Measurements from ENCODE around the gene BLVRA. TPM values are rescaled to one million over a fixed set of nuclear protein-coding genes. Genes with fewer than 3 reads are reported as not detected.
"Not testable (repeated sequence)": the region's sequence is repeated elsewhere in the genome, so short reads cannot be mapped to it uniquely, and the experiment has no call there.

The BLVRA gene
- total RNA-seq, 4 donors from 2014 or later = 84.8 to 102 (median 92.8) TPM

DNA sequence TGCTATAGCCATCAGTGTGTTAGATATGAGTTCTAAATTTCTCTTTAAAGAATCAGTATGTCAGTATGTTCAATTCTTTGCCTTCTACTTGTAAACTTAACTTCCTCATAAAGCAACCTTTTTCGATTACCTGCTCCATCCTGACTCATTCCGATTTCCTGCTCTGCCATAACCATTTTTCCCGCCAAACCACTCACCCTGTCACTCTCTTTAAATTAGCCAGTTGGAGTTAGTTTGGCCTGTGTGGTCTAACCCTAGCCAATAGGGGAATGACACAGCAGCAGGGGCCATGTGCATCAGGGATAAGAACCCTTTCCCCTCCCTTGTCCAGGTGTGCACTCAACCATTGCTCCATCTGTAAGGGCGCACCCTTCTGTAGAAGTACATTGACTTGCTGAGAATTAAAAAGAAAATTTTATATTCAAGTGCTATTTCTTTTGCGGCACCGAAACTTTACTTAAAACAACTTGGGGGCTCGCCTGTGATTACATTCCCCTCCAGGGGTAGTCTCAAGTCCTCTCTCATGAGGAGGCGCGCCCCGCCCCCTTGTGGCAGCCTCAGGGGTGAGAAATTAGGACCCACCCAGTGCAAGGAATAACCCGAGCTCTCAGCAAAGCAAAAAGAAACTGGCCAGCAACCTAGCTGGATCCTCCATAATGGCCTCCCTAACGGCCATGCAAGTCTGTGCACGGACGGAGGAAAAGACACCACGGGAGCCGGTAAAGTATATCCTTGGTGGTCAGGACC is 51.9 kb downstream of the BLVRA start:
- WGBS = 81% methylated on average over 16 of the region's 16 CpGs
- TF ChIP-seq, protein P1, sequence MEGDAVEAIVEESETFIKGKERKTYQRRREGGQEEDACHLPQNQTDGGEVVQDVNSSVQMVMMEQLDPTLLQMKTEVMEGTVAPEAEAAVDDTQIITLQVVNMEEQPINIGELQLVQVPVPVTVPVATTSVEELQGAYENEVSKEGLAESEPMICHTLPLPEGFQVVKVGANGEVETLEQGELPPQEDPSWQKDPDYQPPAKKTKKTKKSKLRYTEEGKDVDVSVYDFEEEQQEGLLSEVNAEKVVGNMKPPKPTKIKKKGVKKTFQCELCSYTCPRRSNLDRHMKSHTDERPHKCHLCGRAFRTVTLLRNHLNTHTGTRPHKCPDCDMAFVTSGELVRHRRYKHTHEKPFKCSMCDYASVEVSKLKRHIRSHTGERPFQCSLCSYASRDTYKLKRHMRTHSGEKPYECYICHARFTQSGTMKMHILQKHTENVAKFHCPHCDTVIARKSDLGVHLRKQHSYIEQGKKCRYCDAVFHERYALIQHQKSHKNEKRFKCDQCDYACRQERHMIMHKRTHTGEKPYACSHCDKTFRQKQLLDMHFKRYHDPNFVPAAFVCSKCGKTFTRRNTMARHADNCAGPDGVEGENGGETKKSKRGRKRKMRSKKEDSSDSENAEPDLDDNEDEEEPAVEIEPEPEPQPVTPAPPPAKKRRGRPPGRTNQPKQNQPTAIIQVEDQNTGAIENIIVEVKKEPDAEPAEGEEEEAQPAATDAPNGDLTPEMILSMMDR (IDR thresholded peaks at IDR 0.05) = peak; percentile 47 to 52 (median 47)
- H3K9me3 ChIP-seq; intact Hi-C loops (cut with DNase I); H3K4me3 ChIP-seq; H3K4me1 ChIP-seq; H3K27ac ChIP-seq (replicated peaks in 1 of 4): not testable (repeated sequence)
- peak; percentile 53 for DNase-seq (ENCODE audit: extremely low spot score)
- peaks cover 0 to 26% (median 0%) of the 10 kb centered on the region in 4 donors for H3K27me3 ChIP-seq
- peaks cover 11 to 39% (median 32%) of the 10 kb centered on the region in 4 donors for H3K36me3 ChIP-seq

DNA sequence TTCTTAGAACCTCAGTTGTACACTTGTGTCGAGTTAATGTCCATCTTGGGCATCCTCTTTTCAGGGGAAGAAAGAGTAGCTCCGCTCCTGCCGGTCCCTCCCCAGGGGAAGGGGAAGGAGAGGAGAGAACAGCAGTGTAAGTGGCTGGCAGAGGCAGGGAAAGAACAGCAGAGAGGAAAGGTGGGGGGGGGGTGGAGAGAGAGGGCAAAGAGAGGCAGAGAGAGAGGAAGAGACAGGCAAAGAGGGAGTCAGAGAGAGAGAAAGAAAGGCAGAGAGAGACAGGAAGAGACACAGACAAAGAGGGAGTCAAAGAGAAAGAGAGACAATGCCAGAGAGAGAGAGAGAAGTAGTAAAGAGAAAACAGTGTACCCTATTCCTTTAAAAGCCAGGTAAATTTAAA is 56.9 kb downstream of the BLVRA start:
- DNase-seq (ENCODE audit: extremely low spot score) = no peak
- Histone ChIP-seq H3K4me1 (no peaks in the 10 kb centered on the region), H3K9me3 (no peaks in the 10 kb centered on the region), H3K4me3 (no peak overlapping the region), H3K36me3 (no peaks in the 10 kb centered on the region), H3K27ac (replicated peaks in 1 of 4) (no peak overlapping the region), H3K27me3 (peaks cover 0 to 31% (median 0%) of the 10 kb centered on the region in 4 donors)
- intact Hi-C loops (cut with DNase I) = no loop called here
- TF ChIP-seq EP300 (IDR thresholded peaks at IDR 0.05) = no peak
- TF ChIP-seq POLR2A (IDR thresholded peaks at IDR 0.05; ENCODE audit: low read depth) = no peak
- no peak for TF ChIP-seq POLR2AphosphoS5 (IDR thresholded peaks at IDR 0.05)
- TF ChIP-seq, protein P1 (IDR thresholded peaks at IDR 0.05) = no peak
- 68% methylated on average over 3 of the region's 3 CpGs for WGBS

DNA sequence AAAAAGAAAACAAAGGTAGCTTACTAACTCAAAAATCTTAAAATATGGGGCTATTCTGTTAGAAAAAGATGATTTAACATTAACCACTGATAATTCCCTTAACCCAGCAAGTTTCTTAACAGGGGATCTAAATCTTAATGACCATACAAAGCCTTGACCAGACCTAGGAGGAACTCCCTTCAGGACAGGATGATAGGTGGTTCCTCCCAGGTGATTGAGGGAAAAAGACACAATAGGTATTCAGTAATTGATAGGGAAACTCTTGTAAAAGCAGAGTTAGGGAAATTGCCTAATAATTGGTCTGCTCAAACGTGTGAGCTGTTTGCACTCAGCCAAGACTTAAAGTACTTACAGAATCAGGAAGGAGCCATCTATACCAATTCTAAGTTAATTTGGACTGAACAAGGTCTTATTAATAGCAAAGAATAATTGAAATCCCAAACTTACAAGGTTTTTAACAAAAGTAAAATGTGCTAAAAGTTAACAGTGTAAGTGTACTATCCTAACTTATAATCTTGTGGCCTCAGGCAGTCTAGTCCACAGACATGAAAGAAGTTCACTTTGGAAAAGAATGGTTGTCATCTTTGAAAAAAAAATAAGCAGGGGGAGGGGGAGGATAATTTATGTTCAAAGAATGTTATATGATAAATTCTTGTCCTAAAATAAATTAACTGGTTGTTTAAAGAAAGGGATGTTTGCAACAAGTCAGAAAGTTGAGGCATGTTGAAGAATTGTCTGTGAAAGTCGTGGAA is 57.7 kb downstream of the BLVRA start:
- 80% methylated on average over 2 of the region's 2 CpGs for WGBS
- H3K4me3 ChIP-seq; intact Hi-C loops (cut with DNase I); H3K9me3 ChIP-seq; H3K27ac ChIP-seq (replicated peaks in 1 of 4); DNase-seq (ENCODE audit: extremely low spot score); H3K4me1 ChIP-seq; H3K36me3 ChIP-seq: not testable (repeated sequence)
- peaks cover 0 to 31% (median 0%) of the 10 kb centered on the region in 4 donors for H3K27me3 ChIP-seq

DNA sequence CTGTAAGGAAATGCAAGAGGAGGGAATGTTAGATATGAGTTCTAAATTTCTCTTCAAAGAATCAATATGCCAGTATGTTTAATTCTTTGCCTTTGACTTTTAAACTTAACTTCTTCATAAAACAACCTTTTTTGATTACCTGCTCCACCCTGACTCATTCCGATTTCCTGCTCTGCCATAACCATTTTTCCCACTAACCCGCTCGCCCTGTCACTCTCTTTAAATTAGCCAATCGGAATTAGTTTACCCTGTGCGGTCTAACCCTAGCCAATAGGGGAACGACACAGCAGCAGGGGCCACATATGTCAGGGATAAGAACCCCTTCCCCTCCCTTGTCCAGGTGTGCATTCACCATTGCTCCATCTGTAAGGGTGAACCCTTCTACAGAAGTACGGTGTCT is 64.9 kb downstream of the BLVRA start:
- WGBS = 92% methylated on average over 7 of the region's 7 CpGs
- DNase-seq (ENCODE audit: extremely low spot score); H3K36me3 ChIP-seq; H3K27me3 ChIP-seq; H3K4me3 ChIP-seq; H3K4me1 ChIP-seq; H3K27ac ChIP-seq (replicated peaks in 1 of 4); intact Hi-C loops (cut with DNase I); H3K9me3 ChIP-seq: not testable (repeated sequence)

DNA sequence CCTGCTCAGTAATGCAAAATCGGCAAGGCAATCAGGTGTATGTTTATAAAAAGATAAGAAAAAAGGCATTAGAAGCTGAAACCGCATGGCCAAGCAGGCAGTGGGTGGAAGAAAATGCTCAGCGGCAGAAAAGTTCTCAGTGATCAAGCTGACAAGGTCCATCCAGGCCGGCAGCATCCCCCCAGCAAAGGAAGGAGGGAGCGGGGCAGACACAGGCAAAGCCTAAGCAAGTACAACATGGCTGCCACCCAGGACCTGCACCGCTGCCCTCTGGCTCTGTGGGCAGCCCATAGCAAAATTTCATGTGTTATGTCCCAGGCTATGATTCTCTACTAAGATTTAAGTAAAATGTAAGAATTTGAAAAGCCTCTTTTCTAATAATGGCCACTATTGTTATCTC is 65.5 kb downstream of the BLVRA start:
- DNase-seq (ENCODE audit: extremely low spot score) = no peak
- no peaks in the 10 kb centered on the region for H3K9me3 ChIP-seq
- 81% methylated on average over 6 of the region's 6 CpGs for WGBS
- no peaks in the 10 kb centered on the region for H3K36me3 ChIP-seq
- H3K27ac ChIP-seq (replicated peaks in 1 of 4) = no peak overlapping the region
- intact Hi-C loops (cut with DNase I) = no loop called here
- TF ChIP-seq POLR2A (IDR thresholded peaks at IDR 0.05; ENCODE audit: low read depth) (no peak), POLR2AphosphoS5 (IDR thresholded peaks at IDR 0.05) (no peak), EP300 (IDR thresholded peaks at IDR 0.05) (no peak)
- TF ChIP-seq, protein P1 (IDR thresholded peaks at IDR 0.05) = no peak
- no peaks in the 10 kb centered on the region for H3K4me1 ChIP-seq
- H3K27me3 ChIP-seq = no peaks in the 10 kb centered on the region
- no peak overlapping the region for H3K4me3 ChIP-seq

DNA sequence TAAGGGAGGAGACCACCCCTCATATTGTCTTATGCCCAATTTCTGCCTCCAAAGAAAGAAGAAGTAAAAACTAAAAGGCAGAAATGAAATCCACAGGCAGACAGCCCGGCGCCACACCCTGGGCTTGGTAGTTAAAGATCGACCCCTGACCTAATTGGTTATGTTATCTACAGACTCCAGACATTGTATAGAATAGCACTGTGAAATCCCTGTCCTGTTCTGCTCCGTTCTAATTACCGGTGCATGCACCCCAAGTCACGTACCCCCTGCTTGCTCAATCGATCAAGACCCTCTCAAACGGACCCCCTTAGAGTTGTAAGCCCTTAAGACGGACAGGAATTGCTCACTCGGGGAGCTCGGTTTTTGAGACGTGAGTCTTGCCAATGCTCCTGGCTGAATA is 66.0 kb downstream of the BLVRA start:
- H3K9me3 ChIP-seq; H3K4me3 ChIP-seq; DNase-seq (ENCODE audit: extremely low spot score); intact Hi-C loops (cut with DNase I); H3K27me3 ChIP-seq; H3K27ac ChIP-seq (replicated peaks in 1 of 4); H3K4me1 ChIP-seq; H3K36me3 ChIP-seq: not testable (repeated sequence)
- WGBS = 78% methylated on average over 12 of the region's 12 CpGs
